SJCRH30 (cell line): Measurements from ENCODE around the gene KCNK10. TPM values are rescaled to one million over a fixed set of nuclear protein-coding genes. Genes with fewer than 3 reads are reported as not detected.

ENCODE experiments used
- DNase-seq, 2 experiments: peaks; one replicate each; pipeline ENCODE4 v3.0.0-alpha.2; 2015 to 2020
- H3K27ac ChIP-seq: fragments of 250-450 bp; sonication (Bioruptor Pico); 2 replicates; pipeline ENCODE4 v1.5.1; 2020; ENCODE audit warnings: mild to moderate bottlenecking, moderate library complexity
- H3K27me3 ChIP-seq: fragments of 250-450 bp; sonication (Bioruptor Pico); 2 replicates; pipeline ENCODE4 v1.5.1; 2020; ENCODE audit warnings: mild to moderate bottlenecking, moderate library complexity
- H3K36me3 ChIP-seq: fragments of 250-450 bp; sonication (Bioruptor Pico); 2 replicates; pipeline ENCODE4 v1.5.1; 2020; ENCODE audit warnings: mild to moderate bottlenecking, moderate library complexity
- H3K4me1 ChIP-seq: fragments of 250-450 bp; sonication (Bioruptor Pico); 2 replicates; pipeline ENCODE4 v1.5.1; 2020; ENCODE audit warnings: mild to moderate bottlenecking, moderate library complexity
- H3K4me3 ChIP-seq: fragments of 250-450 bp; sonication (Bioruptor Pico); 2 replicates; pipeline ENCODE4 v1.5.1; 2020; ENCODE audit warnings: mild to moderate bottlenecking, moderate library complexity
- H3K9me3 ChIP-seq: fragments of 250-450 bp; sonication (Bioruptor Pico); replicated peaks from 2 replicates; pipeline ENCODE4 v1.5.1; 2020; ENCODE audit warnings: mild to moderate bottlenecking, moderate library complexity
- total RNA-seq: library from RNA; depleted of rRNA; stranded (reverse); fragments of >200 nt; shearing (Covaris generic); gene quantifications from 2 replicates; pipeline ENCODE4 v1.2.3, GENCODE V29; 2014

KCNK10 gene
- total RNA-seq, 1 experiment from 2014 or later = 0.12 TPM

- Histone ChIP-seq H3K27me3 (no peaks in the 10 kb centered on the region), H3K4me1 (peaks cover 8% of the 10 kb centered on the region; the same call in 1 of the 2 replicates), H3K9me3 (no peaks in the 10 kb centered on the region), H3K4me3 (no peak overlapping the region), H3K27ac (no peak overlapping the region), H3K36me3 (no peaks in the 10 kb centered on the region)
- no peak for DNase-seq
Measured at GRCh38 chr14:88234442-88234841, 88.6 kb downstream of the KCNK10 start.

GRCh38 chr14:88233915-88234314 is 89.2 kb downstream of the KCNK10 start:
- Histone ChIP-seq H3K4me1 (peaks cover 8% of the 10 kb centered on the region; the same call in 1 of the 2 replicates), H3K9me3 (no peaks in the 10 kb centered on the region), H3K27me3 (no peaks in the 10 kb centered on the region), H3K27ac (no peak overlapping the region), H3K36me3 (no peaks in the 10 kb centered on the region), H3K4me3 (no peak overlapping the region)
- DNase-seq = peak in 1 of 2 experiments; percentile 25

DNA sequence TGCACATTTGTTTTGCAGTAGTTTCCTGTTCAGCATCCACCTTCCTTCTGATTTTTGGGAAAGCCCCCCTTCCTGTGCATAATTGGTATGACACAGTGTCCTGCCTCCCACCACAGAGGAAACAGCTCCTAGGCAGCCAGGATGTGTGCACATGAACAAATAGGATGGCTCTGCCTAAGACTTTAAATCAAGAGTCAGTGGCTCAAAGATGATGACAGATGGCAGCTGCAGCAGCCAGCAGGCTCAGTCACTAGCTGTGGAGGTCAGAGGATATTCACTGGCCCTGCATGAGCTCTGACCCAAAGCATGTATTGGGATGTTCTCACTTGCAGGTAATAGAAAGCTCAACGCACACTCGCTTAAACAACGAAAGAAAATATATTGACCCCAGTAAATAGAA is 90.3 kb downstream of the KCNK10 start:
- Histone ChIP-seq H3K4me3 (no peak overlapping the region), H3K4me1 (peaks cover 8% of the 10 kb centered on the region; the same call in 1 of the 2 replicates), H3K9me3 (no peaks in the 10 kb centered on the region), H3K27ac (no peak overlapping the region), H3K36me3 (no peaks in the 10 kb centered on the region), H3K27me3 (no peaks in the 10 kb centered on the region)
- DNase-seq = peak; percentile 48 to 75

DNA sequence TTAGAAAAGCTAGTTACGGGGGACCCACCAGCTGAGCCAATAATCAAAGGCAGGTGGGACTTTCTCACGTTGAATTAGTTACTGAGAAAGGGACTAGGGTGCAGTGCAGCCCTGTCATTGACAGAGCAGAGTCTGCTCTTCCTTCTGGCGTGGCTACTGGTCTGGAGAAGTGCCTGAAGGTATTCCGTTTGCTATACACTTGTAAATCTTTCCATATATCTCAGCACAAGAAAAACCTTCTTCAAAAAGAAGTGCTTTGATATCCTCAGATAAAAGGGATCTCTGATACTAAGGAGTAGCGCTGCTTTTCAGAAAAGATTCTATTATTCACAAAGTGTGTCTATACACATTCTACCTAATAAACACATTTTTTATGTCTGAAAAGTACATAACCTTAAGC is 91.5 kb downstream of the KCNK10 start:
- H3K4me1 ChIP-seq = peaks cover 8% of the 10 kb centered on the region; the same call in 1 of the 2 replicates
- no peaks in the 10 kb centered on the region for H3K36me3 ChIP-seq
- H3K27ac ChIP-seq = no peak overlapping the region
- DNase-seq = no peak
- no peaks in the 10 kb centered on the region for H3K27me3 ChIP-seq
- H3K9me3 ChIP-seq = no peaks in the 10 kb centered on the region
- no peak overlapping the region for H3K4me3 ChIP-seq

- no peak for DNase-seq
- no peaks in the 10 kb centered on the region for H3K36me3 ChIP-seq
- peaks cover 8% of the 10 kb centered on the region; the same call in 1 of the 2 replicates for H3K4me1 ChIP-seq
- H3K27me3 ChIP-seq = no peaks in the 10 kb centered on the region
- no peak overlapping the region for H3K27ac ChIP-seq
- no peaks in the 10 kb centered on the region for H3K9me3 ChIP-seq
- H3K4me3 ChIP-seq = no peak overlapping the region
Measured at GRCh38 chr14:88229428-88229827, 93.6 kb downstream of the KCNK10 start.

- no peaks in the 10 kb centered on the region for H3K27me3 ChIP-seq
- peaks cover 8% of the 10 kb centered on the region; the same call in 1 of the 2 replicates for H3K4me1 ChIP-seq
- no peak for DNase-seq
- no peak overlapping the region for H3K27ac ChIP-seq
- H3K36me3 ChIP-seq = no peaks in the 10 kb centered on the region
- no peak overlapping the region for H3K4me3 ChIP-seq
- H3K9me3 ChIP-seq = no peaks in the 10 kb centered on the region
Measured at GRCh38 chr14:88228522-88229236, 94.4 kb downstream of the KCNK10 start.

DNA sequence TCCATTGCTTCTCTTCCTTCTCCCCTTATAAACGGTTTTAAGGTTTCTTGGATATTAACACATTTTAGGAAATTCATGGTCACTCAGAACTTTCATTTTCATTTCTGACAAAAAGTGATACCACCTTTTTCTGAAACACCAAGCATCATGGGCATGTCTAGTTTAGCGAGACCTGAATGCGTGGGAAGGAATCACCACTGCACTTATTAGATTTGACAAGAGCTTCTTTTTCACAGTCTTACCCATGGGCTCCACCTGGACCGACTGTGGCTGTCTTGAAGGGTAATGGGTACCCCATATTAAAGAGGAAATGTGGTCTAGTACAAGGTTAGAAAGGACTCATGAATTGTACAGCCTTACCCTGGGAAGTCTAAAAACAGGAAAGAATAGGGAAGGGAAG is 95.4 kb downstream of the KCNK10 start:
- H3K9me3 ChIP-seq = no peaks in the 10 kb centered on the region
- H3K36me3 ChIP-seq = no peaks in the 10 kb centered on the region
- no peak for DNase-seq
- H3K27ac ChIP-seq = no peak overlapping the region
- no peak overlapping the region for H3K4me3 ChIP-seq
- 0 out of 2 replicates have a peak, but pooled peaks cover 1% of the 10 kb centered on the region for H3K4me1 ChIP-seq
- no peaks in the 10 kb centered on the region for H3K27me3 ChIP-seq

DNA sequence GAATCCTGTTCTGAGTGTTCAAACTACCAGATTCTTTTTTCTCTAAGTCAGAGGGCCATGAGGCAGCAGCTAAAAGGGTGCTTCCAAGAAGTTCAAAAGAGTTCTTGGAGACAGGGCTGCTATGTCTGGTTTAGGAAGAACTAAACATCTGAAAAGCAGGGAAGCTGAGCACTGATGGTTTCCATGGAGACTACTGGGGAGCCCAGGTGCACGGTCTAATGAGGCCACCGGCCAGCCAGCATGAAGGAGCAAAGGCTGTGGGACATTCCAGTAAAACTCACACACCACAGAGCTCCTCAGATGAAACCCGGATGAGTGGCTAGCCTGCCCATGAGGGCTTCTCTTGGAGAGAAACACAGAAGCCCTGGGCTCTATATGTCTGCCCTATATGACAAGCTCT is 97.3 kb downstream of the KCNK10 start:
- Histone ChIP-seq H3K27ac (no peak overlapping the region), H3K4me3 (no peak overlapping the region), H3K4me1 (no peaks in the 10 kb centered on the region), H3K9me3 (no peaks in the 10 kb centered on the region), H3K36me3 (no peaks in the 10 kb centered on the region), H3K27me3 (no peaks in the 10 kb centered on the region)
- no peak for DNase-seq

- Histone ChIP-seq H3K9me3 (no peaks in the 10 kb centered on the region), H3K27me3 (no peaks in the 10 kb centered on the region), H3K27ac (no peak overlapping the region), H3K36me3 (no peaks in the 10 kb centered on the region), H3K4me1 (no peaks in the 10 kb centered on the region), H3K4me3 (no peak overlapping the region)
- DNase-seq = no peak
Measured at GRCh38 chr14:88218119-88218915, 104.8 kb downstream of the KCNK10 start.

- Histone ChIP-seq H3K27ac (no peak overlapping the region), H3K9me3 (no peaks in the 10 kb centered on the region), H3K27me3 (no peaks in the 10 kb centered on the region), H3K4me3 (no peak overlapping the region), H3K4me1 (no peaks in the 10 kb centered on the region), H3K36me3 (no peaks in the 10 kb centered on the region)
- no peak for DNase-seq
Measured at GRCh38 chr14:88212691-88213090, 110.4 kb downstream of the KCNK10 start.

DNA sequence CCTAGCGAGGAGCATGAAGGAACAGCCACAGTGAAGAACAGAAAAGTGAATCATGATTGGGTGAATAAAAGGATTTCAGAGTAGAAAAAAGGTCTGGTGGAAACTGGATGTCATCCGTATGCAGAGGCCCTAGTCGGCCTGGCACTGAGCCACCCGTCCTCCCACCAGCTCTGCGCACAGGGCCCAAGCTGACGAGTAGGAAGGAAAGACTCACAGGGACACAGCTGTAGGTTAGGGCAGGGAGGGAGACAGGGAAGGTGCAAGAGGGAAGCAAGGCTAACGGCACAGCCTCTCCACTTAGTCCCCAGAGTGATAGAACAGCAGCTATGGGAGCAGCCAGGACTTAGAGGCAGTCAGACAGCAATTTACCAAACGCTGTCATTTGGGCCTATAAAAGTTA is 112.6 kb downstream of the KCNK10 start:
- no peak for DNase-seq
- Histone ChIP-seq H3K27me3 (no peaks in the 10 kb centered on the region), H3K4me1 (no peaks in the 10 kb centered on the region), H3K9me3 (no peaks in the 10 kb centered on the region), H3K4me3 (no peak overlapping the region), H3K27ac (no peak overlapping the region), H3K36me3 (no peaks in the 10 kb centered on the region)

GRCh38 chr14:88209273-88209672 is 113.8 kb downstream of the KCNK10 start:
- Histone ChIP-seq H3K27ac (no peak overlapping the region), H3K27me3 (no peaks in the 10 kb centered on the region), H3K9me3 (no peaks in the 10 kb centered on the region), H3K4me3 (no peak overlapping the region), H3K4me1 (no peaks in the 10 kb centered on the region), H3K36me3 (no peaks in the 10 kb centered on the region)
- DNase-seq = no peak

DNA sequence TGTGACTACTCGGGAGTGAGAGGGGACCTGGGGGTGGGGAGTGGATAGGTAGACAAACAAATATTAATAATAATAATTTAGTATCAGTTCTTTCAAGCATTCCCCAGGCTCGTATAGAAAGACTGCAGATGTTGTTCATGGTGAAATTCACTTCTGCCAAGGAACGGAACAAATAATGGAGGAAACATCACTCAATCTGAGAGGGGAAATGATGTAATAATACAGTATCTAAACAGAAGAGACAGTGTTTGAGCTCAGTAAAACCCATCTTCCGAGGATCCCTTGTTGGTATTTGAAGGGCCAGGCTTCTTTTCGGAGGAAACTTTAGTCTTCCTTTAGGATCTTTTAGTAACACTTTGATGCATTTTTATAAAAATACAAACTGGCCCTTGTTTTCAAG is 114.2 kb downstream of the KCNK10 start:
- DNase-seq = no peak
- Histone ChIP-seq H3K36me3 (no peaks in the 10 kb centered on the region), H3K4me1 (no peaks in the 10 kb centered on the region), H3K27me3 (no peaks in the 10 kb centered on the region), H3K9me3 (no peaks in the 10 kb centered on the region), H3K4me3 (no peak overlapping the region), H3K27ac (no peak overlapping the region)

DNA sequence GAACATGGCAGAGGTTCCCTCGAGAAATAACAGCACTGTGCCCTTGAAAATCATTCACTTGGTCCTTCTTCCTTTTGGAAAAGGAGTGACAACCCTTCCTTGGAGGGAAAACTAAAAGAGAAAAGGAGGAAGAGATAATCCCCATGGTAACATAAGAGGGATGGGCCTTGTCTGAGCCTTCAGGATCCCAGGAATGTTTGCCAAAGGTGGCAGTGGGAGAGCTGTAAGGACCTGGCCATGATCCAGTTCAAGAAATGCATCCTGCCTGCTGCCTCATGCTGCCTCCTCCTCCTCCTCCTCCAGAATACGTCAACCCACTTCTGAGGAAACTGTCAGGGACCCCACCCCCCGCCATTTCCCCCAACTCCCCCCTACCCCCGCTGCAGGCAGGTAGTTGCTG is 118.8 kb downstream of the KCNK10 start:
- no peak for DNase-seq
- no peak overlapping the region for H3K4me3 ChIP-seq
- no peaks in the 10 kb centered on the region for H3K36me3 ChIP-seq
- H3K27me3 ChIP-seq = no peaks in the 10 kb centered on the region
- no peaks in the 10 kb centered on the region for H3K9me3 ChIP-seq
- H3K27ac ChIP-seq = no peak overlapping the region
- no peaks in the 10 kb centered on the region for H3K4me1 ChIP-seq

DNA sequence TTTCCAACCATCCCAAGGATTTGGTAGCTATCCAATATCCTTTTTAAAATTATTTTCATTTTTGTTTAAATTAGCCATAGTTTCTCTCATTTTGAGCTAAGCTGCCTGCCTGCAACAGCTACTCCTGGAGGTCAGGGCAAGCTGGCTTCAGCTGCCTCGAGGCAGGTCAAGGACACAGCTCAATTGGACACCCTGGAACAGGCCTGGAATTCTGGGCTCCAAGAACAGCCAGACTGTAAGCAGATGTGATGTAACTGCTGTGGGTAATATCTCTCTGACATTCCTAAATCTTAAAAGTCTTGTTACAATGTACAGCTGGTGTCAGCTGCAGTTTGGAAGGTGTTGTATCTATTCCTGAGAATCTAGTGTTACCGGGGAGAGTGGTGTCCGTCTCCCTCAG is 119.8 kb downstream of the KCNK10 start:
- Histone ChIP-seq H3K27me3 (no peaks in the 10 kb centered on the region), H3K36me3 (no peaks in the 10 kb centered on the region), H3K27ac (no peak overlapping the region), H3K4me3 (no peak overlapping the region), H3K4me1 (no peaks in the 10 kb centered on the region), H3K9me3 (no peaks in the 10 kb centered on the region)
- no peak for DNase-seq
